Measurements from ENCODE around the gene NDEL1.
A peak's percentile ranks its signal among the peaks of the same experiment; 100 is the strongest.

The NDEL1 gene

DNA sequence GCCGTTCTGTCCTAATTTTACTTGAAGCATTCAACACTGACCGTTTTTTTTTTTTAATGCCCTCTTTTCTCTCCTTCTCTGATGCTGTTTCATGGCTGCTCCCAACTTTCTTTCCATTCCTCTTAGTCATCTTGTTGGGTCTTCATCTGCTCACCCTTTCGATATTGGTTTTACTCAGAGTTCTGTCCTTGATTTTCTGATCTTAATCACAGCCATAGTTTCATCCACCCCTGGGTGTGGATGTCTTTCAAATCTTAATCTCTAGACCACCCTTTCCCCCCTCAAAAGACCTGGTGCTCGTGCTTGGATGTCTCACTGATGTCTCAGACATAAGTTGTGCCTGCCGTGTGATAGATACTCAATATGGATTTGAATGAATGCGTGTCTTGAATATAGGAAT is 22.4 kb downstream of the NDEL1 start:
- no peak for DNase-seq (ENCODE audit: low read depth)

DNA sequence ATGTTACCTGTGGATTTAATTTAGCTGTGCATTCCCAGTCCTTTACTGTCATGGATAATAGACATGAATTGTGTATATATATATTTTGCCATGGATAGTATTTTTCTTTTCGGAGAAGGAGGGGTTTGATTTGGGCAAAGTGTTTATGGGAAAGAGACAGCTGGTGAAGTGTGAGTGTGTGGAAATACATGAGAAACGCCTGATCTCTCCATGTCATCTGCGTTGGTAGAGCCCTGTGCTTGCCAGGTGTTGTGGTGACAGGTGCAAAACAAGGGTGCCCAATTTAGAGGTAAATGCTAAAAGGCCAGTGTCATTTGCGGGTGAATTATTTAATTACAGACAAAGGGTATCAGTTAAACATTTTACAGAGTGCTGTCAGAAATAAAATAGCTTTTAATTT is 23.4 kb downstream of the NDEL1 start:
- DNase-seq (ENCODE audit: low read depth) = no peak

DNA sequence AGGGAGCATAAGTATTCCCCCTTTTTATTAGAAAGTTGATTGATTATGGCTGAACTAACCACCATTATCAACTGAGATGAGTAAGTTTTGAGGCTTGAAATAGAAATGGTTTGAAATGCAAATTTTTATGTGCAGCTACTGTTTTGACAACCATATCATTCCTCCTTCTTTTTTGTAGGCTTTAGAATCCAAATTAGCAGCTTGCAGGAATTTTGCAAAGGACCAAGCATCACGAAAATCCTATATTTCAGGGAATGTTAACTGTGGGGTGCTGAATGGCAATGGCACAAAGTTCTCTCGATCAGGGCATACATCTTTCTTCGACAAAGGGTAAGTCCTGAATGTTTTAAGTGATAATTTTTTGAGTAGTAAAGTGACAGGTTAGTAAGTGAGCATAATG is 24.1 kb downstream of the NDEL1 start:
- no peak for DNase-seq (ENCODE audit: low read depth)

DNA sequence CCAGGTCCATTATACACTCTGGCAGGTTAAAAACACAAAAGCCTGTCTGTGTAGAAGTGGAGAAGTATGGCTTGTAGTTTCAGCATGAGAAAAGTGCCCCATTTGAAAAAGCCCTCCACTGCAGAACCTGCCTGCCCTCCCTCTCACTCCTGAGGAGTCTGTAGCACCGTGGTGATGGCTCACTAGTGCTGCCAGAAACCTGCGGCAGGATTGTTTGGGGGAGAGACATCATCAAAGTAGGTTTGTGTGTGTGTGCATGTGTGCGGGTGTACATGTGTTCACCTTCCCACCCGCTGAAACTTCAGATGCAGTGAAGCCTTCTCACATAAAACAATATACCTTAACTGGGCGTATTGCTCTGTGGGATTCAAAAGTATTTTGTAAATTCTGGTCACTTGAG is 26.9 kb downstream of the NDEL1 start:
- DNase-seq (ENCODE audit: low read depth) = no peak

DNA sequence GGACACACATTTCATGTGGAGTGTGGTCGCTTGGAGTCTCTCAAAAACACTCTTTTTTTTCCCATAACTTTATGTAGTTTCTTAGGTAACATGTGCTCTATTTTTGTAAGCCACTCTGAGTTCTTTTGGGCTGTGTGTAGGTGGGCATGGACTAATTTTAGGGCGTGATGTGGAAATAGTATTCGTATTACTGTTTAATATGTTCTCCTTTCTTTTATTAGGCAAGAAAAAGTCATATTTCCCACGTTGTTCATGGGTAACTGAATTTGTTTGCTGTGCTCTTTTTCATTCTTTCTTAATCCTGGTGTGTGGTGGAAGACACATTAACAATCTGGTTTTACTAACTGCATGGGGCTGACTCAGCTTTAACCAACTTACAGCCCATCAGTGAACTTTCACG is 27.4 kb downstream of the NDEL1 start:
- peak; percentile 30 for DNase-seq (ENCODE audit: low read depth)

DNA sequence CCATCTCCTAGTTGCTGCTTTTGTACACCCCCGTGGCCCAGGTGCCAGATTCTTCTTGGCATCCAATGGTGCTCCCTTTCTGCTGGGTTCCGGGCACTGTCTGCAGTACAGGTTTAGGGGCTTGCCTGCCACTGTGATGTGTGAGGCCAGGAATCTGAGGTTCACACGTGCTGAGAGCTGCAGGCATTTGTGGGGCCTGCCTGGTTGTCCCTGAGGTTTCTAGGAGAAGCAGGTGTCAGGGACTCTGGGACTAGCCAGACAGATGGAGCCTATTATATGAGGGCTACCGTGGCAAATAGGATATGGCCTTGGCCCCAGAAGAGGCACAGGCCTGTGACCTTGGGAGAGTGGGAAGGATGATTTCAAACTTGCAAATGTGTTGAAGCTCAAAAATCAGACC is 29.3 kb downstream of the NDEL1 start:
- no peak for DNase-seq (ENCODE audit: low read depth)

DNA sequence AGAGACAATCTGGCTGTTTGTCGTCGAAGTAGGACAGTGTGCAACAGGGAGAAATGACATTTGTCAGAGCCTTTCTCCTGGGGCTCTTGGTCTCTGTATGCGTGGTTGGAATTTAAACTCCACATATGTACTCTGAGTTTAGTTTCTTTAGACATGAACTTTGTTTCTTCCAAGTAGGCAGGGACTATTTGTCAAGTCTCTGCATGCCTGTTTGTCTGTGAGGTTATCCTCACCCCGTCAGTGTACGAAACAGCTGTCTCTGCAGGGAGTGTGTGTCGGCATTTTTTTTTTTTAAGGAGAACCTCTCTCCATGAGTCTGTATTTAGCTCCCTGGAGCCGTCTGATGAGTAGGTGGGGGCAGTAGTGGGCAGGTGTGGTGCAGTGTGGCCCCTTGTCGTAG is 29.7 kb downstream of the NDEL1 start:
- DNase-seq (ENCODE audit: low read depth) = no peak

DNA sequence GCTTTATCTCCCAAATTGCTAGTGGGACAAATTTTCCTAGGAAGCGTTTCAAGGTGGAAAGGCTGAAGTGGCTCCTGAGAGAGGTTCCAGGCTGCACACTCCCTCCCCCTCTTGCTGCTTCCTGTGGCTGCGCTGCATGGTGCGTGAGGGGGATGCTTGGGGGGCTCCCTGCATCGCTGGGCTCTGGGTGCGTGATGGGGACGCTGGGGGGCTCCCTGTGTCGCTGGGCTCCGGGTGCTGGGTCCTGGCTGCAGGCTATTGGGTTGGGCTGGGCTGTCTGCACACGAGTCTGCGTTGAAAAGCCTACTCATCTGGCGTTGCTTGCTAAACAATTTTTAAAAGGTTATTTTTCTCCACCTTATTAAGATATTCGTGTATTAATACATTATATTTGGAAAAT is 30.1 kb downstream of the NDEL1 start:
- no peak for DNase-seq (ENCODE audit: low read depth)

DNA sequence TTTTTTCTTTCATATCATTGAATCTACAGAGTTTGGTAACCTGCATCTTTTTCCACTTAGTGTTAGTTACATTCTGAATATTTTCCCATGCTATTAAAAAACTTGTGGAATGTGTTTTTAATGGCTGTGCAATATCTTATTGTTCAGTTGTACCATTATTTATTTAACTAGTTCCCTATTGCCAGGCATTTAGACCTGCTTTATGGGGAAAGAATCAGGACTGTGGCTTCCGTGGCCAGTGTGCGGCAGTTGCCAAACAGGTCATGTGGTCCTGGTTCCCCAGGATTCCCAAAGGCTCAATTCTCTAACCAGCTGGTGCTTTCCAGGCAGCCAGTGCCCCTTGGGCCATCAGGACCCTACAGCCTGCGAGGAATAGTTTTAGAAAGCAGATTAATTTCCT is 30.8 kb downstream of the NDEL1 start:
- no peak for DNase-seq (ENCODE audit: low read depth)

DNA sequence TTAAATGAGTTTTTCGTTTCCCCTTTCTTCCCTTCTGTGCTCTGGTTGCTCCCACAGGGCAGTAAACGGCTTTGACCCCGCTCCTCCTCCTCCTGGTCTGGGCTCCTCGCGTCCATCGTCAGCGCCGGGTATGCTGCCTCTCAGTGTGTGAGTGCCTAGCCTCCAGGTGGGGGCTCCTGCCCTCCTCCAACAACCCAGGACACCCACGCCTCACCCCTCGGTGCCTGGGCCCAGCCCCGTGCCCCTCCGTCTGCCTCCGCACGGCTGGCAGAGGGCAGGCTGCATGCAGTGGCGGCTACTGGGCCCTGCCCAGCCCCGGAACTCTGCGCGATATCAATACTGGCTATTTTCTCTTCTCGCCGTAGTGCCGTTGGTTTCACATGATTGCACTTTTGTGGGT is 31.2 kb downstream of the NDEL1 start:
- no peak for DNase-seq (ENCODE audit: low read depth)

DNA sequence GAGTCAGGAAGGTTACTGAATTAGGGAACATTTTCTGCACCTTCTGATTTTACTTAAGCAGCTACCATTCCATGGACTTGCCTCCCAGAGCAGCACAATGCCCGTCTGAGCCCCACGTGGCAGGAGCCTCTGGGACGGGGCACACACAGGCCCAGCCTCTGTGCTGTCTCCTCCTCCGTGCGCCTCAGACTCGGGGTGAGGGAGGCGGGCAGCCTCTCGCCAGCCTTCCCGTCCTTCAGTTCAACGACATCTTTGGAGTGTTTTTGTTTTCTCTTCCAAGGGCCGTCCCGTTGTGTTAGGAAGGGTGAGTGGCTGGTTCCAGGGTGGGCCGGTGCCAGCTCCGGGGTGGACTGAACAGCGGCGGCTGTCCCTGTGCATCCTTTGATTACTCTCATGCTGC is 31.8 kb downstream of the NDEL1 start:
- no peak for DNase-seq (ENCODE audit: low read depth)

DNA sequence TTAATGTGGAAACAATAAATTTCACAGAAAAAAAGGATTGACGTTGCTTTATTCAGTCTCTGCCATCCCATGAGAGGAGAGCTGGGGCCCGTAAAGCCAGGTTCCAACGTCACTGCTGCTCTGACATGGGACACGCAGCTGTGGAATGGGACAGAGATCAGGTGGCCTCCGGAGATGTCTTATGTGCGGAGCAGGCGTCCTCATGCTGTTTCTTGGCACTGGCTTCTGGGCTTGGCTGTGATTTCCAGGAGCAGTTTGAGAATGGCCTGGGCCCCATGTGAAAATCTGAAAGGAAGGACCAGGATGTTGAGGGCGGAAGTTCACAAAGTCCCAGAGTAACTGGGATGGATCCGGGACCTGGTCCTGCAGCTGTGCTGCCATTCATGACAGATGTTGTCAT is 32.4 kb downstream of the NDEL1 start:
- no peak for DNase-seq (ENCODE audit: low read depth)

DNA sequence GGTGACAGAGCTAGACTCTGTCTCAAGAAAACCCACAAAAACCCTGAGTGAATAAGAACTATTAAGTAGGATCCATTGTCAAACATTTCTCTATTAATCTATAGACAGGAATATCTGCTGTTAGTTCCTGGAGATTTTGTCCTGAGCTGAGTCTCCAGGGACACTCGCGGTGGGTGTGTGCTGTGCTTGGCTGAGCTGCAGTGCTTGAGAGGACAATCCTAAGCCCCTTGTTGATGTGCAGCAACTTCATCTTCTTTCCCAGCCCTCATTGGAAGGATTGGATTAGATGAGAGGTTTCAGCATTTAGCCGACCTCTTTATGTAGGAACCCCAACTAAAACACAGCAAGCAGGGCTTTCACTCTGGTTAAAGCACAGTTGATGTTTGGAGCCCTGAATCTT is 33.3 kb downstream of the NDEL1 start:
- no peak for DNase-seq (ENCODE audit: low read depth)

DNA sequence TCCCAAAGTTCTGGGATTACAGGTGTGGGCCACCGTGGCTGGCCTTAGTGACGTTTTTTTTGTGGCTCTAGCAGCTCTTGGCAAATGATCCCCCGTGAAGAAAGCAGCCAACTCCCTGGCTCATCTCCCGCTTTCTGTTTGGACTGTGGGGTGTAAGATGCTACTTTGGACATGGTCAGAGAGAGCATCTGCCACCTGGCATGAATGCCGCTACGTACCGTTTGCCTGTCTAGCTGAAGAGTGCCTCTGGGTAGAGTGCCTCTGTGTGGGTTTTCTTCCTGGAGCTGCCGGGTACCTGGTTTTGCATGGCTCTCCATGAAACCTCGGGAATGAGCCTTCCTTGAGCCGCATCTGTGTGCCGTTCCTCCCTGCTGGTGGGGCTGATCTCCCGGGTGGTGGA is 34.3 kb downstream of the NDEL1 start:
- DNase-seq (ENCODE audit: low read depth) = no peak

DNA sequence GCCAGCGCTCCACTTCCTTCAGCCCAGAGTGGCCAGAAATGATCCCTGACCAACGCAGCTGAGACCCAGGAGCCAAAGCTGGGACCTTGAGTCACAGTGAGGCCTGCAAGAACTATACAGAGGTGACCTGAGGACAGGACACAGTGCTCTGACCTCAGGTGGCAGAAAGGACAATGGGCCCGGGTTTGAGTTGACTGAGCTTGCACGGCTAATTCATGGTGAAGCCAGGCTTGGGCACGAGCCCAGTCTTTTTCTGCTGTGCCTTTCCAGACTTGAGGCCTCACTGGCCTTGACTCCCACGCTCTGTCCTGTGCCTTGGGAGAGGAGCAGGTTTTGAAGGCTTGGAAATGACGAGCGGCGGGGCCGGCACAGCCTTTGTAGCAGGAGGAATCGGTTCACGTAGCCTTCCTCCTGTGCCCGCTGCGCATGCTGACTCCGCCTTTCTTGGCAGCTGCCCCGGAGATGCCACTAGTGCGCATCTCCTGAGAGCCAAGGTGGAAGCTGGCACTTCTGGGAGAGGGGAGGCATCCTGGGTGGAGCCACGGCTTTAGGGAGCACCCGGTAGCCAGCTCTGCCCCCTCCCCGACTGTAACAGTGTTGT is 34.9 kb downstream of the NDEL1 start:
- DNase-seq (ENCODE audit: low read depth) = no peak

DNA sequence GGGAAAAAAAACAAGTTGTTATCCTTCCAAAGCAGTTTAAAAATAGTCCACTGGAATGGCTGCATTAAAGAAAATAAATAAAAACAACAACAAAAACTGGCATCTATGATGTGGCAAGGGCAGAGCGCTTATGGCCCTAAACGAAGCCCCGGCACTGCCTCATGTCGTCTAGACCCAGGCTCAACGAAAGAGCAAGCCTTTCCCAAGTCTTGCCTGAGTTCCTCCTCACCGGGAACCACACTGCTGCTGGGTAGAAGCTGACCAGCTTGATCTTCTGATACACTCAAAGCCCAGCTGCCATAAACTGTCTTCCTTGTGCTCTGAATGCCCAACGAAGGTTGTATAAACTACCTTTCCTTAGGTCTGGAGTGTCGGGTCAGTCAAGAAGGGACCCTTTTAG is 37.0 kb downstream of the NDEL1 start:
- no peak for DNase-seq (ENCODE audit: low read depth)

DNA sequence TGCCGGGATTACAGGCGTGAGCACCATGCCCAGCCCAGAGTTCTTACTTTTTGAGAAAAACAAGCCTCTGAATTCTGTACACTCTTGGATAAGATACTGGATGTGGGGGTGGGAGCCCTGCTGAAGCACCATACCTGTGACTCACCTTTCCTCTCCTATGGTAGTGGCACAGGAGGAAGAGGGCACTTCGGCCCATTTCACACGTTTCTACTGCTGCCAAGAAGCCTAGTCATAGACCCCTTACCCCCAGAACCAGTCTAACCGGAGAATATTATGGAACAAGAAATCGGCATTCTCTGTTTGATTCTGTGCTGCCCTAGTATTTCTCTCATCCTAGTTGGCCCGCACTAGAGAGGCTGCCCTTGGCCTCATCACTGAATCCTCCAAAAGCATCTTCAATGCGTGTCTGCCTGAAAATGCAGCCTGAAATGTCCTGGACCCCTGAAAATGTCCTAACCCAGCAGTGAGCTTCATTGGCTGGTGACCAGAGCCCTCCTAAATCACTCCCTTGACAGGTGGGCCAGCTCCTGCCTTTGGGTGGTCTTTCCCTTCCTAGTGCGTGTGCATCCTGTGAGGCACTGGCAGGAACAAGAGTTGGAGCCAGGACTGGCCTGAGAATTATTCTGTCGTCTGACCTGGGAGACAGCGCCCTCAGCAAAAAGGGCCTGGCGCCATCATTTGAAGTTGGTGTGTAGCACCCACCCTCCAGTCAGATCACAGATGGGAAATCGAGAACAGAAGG is 37.9 kb downstream of the NDEL1 start:
- no peak for DNase-seq (ENCODE audit: low read depth)

DNA sequence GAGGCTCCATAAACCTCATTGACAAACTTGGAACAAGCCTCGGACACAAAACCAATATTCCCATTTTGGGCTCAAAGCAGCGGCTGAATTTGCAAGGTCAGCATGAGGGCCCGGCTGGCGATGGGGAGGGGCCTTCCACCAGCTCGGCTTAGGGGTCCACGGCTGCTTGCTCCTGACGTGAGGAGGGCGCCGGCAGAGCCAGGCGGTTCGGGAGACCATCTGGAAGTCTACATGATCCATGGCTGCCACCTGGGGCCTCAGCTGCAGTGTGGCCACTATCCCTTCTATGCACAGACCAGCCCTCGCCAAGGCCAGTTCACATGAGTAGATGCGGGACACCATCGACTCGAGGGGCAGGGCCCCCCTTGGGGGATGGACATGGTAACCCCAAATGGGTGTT is 39.1 kb downstream of the NDEL1 start:
- no peak for DNase-seq (ENCODE audit: low read depth)

DNA sequence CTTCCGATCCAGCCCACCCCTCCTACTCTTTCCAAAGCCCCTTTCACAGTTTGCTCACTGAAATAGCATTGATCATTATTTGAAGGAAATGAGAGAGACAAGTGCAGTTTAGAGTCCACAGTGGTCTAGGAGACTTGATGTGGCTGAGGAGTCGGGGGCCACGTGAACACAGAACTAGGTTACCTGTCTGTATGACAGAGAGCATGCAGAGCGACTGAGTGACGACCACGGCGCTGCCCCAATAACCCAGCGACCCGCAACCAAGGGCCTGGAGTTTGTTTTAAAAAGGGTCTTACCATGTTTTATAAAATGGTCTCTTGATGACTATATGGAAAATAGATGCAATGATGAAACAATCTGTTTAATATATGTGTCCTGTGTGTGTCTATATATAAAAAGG is 39.5 kb downstream of the NDEL1 start:
- DNase-seq (ENCODE audit: low read depth) = no peak

DNA sequence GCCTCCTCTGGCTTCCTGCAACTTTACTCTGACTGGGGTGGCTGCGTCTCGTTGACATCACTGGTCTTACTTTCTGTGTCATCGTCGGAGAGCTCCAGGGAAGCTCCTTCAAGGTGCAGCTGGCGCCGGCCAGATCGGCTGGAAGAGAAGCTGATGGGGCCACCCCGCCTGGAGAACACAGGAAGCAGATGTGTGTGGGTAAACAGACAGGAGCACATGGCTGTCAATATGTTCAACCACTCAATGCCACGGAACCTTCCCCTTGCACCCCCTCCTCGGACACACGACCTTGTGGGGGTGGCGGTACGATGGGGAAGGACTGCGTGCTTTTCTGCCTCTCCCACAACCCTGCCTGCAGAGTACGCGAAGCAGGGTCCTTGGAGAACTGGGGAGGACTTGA is 40.1 kb downstream of the NDEL1 start:
- no peak for DNase-seq (ENCODE audit: low read depth)

DNA sequence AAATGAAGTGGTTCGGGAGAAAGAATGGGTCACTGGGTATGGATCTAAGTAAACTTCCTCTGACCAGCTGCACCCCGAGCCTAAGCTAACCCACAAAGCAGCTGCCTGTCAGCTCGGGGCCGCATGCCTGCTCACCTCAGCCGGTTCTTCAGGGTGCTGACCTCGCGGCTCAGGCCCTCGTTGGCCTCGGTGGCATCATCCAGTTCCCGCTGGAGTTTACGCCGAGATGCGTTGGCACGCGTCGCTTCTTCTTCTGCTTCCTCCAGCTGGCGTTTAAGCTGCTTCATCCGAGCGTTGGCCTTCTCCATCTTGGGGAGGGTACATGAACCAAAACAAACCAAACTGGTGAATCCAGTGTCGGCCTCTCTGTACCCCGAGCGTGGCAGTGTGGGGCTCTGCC is 41.1 kb downstream of the NDEL1 start:
- no peak for DNase-seq (ENCODE audit: low read depth)

DNA sequence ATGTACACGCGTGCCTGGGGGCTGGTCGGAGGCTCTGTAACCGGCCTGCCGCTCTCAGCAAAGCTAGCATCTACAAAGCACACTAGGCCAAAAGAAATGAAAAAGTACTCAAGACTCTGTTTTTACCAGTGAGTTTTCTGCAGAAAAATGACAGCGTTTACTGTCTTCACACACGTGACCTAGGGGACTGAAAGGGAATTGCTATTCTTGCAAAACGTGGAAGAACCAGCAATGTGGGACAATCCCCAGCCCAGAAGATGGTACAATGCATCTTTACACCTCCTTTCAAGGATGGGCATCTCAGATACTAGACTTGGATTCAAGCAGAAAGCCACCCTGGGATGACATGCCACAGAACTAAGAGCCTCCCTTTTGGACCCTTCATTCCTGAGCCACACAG is 41.5 kb downstream of the NDEL1 start:
- no peak for DNase-seq (ENCODE audit: low read depth)

DNA sequence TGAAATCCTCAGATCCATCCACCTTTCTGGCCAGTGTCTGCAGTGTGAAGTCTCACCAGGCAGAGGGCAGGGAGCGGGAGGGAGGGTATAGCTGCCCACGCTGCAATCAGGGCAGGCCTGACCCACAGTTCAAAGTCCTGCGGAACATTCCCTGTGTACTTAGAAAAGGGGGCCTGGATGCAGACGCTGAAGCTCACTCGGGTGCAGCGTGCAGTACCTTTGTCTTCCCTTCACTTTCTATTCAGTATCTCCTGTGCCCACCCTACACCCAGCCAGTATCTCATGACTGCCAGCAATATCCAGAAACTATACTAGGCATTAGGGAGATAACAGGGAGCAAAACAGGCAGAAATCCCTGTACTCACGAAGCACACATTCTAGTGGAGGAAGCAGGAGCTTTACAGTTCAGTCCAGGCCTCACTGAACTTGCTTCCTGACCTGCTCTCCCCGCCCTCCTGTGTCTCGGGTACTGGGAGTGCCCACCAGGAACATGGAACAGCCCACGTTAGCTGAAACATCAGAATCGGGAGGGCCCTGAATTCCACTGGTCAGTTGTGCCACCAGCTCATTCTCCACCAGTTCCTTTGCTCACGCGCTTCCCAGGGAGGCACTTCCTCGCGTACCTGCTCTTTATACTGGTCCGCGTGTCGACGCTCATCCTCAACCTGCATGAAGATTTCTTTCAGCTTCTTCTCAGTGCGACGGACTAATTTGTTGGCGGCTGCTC is 42.2 kb downstream of the NDEL1 start:
- no peak for DNase-seq (ENCODE audit: low read depth)
